GM18951 (cell line): Measurements from ENCODE around the gene PDCD2.
"Not testable (repeated sequence)": the region's sequence is repeated elsewhere in the genome, so short reads cannot be mapped to it uniquely, and the experiment has no call there.

ENCODE experiments used
- POLR2A ChIP-seq: IDR thresholded peaks from 4 replicates; pipeline ENCODE4 v1.6.1; 2011; ENCODE audit warnings: mild to moderate bottlenecking; ENCODE audit not compliant: insufficient read length, insufficient read depth; ENCODE audit errors: extremely low read depth
- in situ Hi-C: fragments of 300-500 bp; cut with MboI; formaldehyde crosslinking; loops from one replicate; pipeline ENCODE4 v1.12.0; 2022; ENCODE audit warnings: low sequenced_read_pairs, mixed read lengths, inconsistent platforms; ENCODE audit not compliant: unreplicated experiment

Gene PDCD2

GRCh38 chr6:170584181-170584953, at the start of gene PDCD2:
Gene PDCD2 (minus strand): TSS chr6:170584637. CDS start chr6:170584581, 56 bp downstream.
- peak; percentile 97 for TF ChIP-seq POLR2A
- in situ Hi-C loops: no loop called here

GRCh38 chr6:170616020-170616554, 31.6 kb upstream of the PDCD2 start:
- in situ Hi-C loops: not testable (repeated sequence)

- in situ Hi-C loops: not testable (repeated sequence)
These were observed 27.9 kb upstream of the PDCD2 start for GRCh38 chr6:170612256-170612804.

GRCh38 chr6:170609225-170609624, 24.8 kb upstream of the PDCD2 start:
- in situ Hi-C loops: not testable (repeated sequence)

GRCh38 chr6:170605574-170606259, 21.3 kb upstream of the PDCD2 start:
- in situ Hi-C loops: no loop called here
- TF ChIP-seq POLR2A: no peak

- TF ChIP-seq POLR2A: no peak
- in situ Hi-C loops: no loop called here
These were observed 12.8 kb upstream of the PDCD2 start for GRCh38 chr6:170597278-170597677.

- in situ Hi-C loops: no loop called here
These were observed 12.0 kb upstream of the PDCD2 start for GRCh38 chr6:170596426-170596825.

GRCh38 chr6:170590725-170591124, 6.3 kb upstream of the PDCD2 start:
- no peak for TF ChIP-seq POLR2A

More at GRCh38 chr6:170596426-170596825, 12.0 kb upstream of the PDCD2 start:
- no peak for TF ChIP-seq POLR2A

GRCh38 chr6:170584954-170585498, 589 bp upstream of the PDCD2 start:
- in situ Hi-C loops: no loop called here
- no peak for TF ChIP-seq POLR2A

More at GRCh38 chr6:170590725-170591124, 6.3 kb upstream of the PDCD2 start:
- in situ Hi-C loops: no loop called here

- in situ Hi-C loops: no loop called here
- no peak for TF ChIP-seq POLR2A
These were observed 669 bp downstream of the PDCD2 start for GRCh38 chr6:170583756-170584180.

GRCh38 chr6:170578909-170579308, 5.5 kb downstream of the PDCD2 start:
- in situ Hi-C loops: no loop called here
- TF ChIP-seq POLR2A: no peak

GRCh38 chr6:170575250-170575649, 9.2 kb downstream of the PDCD2 start:
- in situ Hi-C loops: no loop called here
- no peak for TF ChIP-seq POLR2A

GRCh38 chr6:170572704-170573466, 11.6 kb downstream of the PDCD2 start:
- no peak for TF ChIP-seq POLR2A
- in situ Hi-C loops: no loop called here
